LNCaP clone FGC (cell line): ENCODE data around the gene DMGDH.

Experiments
- DNase-seq: peaks from one replicate; pipeline ENCODE4 v3.0.0-alpha.2; 2011; ENCODE audit warnings: low read depth
- H3K4me3 ChIP-seq: 2 replicates; pipeline ENCODE4 v1.5.1; 2011; ENCODE audit warnings: mild to moderate bottlenecking, low read depth, low read length, control low read depth
- TF ChIP-seq, protein P1 (sequence below): IDR thresholded peaks from 2 replicates; pipeline ENCODE4 v1.5.1; 2012; ENCODE audit warnings: mild to moderate bottlenecking; ENCODE audit not compliant: control insufficient read depth, insufficient read depth; ENCODE audit errors: extremely low read depth

DMGDH gene

GRCh38 chr5:78971998-78972397, 97.5 kb downstream of the DMGDH start:
- DNase-seq = no peak
- TF ChIP-seq, protein P1, sequence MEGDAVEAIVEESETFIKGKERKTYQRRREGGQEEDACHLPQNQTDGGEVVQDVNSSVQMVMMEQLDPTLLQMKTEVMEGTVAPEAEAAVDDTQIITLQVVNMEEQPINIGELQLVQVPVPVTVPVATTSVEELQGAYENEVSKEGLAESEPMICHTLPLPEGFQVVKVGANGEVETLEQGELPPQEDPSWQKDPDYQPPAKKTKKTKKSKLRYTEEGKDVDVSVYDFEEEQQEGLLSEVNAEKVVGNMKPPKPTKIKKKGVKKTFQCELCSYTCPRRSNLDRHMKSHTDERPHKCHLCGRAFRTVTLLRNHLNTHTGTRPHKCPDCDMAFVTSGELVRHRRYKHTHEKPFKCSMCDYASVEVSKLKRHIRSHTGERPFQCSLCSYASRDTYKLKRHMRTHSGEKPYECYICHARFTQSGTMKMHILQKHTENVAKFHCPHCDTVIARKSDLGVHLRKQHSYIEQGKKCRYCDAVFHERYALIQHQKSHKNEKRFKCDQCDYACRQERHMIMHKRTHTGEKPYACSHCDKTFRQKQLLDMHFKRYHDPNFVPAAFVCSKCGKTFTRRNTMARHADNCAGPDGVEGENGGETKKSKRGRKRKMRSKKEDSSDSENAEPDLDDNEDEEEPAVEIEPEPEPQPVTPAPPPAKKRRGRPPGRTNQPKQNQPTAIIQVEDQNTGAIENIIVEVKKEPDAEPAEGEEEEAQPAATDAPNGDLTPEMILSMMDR = no peak
- H3K4me3 ChIP-seq = no peak overlapping the region

GRCh38 chr5:78968781-78969180, 100.7 kb downstream of the DMGDH start:
- no peak for DNase-seq
- H3K4me3 ChIP-seq = no peak overlapping the region
- TF ChIP-seq, protein P1 = no peak

- TF ChIP-seq, protein P1 = peak; percentile 63
- DNase-seq = peak; percentile 73
- no peak overlapping the region for H3K4me3 ChIP-seq
Observed at GRCh38 chr5:78964889-78965288, 104.6 kb downstream of the DMGDH start.

DNA sequence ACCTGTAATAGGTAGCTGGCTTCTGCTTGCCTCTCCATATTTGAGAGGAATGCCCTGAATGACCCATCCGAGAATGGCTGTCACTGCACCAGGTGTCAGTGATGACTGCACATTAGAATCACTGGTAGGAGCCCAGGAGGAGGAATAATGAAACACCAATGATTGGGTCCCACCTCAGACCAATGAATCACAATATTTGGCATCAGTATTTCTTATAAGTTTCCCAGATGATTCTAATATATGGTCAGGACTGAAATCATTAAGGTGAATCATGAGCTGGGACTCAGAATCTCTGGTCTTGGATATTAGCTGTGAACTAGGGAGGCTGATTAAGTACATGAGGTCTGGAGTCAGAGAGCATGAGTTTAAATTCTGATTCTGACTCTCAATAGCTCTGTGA, 107.7 kb downstream of the DMGDH start:
- DNase-seq = no peak
- no peak overlapping the region for H3K4me3 ChIP-seq
- TF ChIP-seq, protein P1 = no peak

DNA sequence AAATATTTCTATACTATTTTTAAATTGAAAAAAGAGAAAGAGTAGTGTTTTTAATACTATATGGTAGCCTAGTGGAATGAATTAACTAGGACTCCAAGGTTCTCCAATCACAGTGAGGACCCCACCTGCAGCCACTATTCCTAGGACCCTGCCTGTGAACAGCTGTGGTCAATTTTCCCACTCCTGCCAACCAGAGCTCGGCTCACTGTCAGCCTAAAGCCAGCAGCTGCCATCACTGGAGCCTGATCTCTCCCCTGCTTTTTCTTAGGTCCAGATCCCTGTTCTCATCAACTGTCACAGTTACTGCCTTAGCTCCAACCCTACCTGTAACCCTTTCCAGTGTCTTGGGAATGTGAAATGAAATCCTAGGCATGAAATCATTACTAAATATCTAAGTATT, 109.7 kb downstream of the DMGDH start:
- DNase-seq = no peak
- TF ChIP-seq, protein P1 = no peak
- no peak overlapping the region for H3K4me3 ChIP-seq

- H3K4me3 ChIP-seq = no peak overlapping the region
- TF ChIP-seq, protein P1 = no peak
- DNase-seq = peak; percentile 13
Observed at GRCh38 chr5:78958672-78959445, 110.6 kb downstream of the DMGDH start.

DNA sequence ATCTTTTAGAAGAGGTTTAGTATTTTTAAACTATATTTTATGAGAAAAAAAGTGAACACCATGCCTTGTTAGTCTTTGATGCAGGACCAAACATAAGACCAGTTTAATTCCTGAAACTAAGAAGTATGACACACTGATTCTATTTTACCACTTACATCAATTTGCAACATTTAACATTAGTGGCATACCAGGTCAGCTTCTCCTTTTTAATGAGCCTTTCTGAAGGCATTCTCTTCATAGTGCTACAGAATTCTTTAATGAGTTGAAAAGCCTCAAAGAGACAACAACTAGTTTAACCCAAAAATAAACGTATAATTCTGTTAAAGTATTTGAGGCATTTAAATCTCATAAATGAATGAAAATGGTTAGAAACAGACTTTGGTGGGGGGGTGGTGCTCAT, 112.6 kb downstream of the DMGDH start:
- TF ChIP-seq, protein P1 = no peak
- H3K4me3 ChIP-seq = no peak overlapping the region
- no peak for DNase-seq
